ENCODE measurements around the gene PDZD4.

The PDZD4 gene

GRCh38 chrX:153845842-153846241 lies 15.5 kb upstream of the PDZD4 start:
- POLR2A ChIA-PET: no interaction called here
- no peak for TF ChIP-seq L3MBTL2 (conservative IDR thresholded peaks at IDR 0.05)
- TF ChIP-seq NFRKB (IDR thresholded peaks at IDR 0.05): no peak
- TF ChIP-seq LEF1 (IDR thresholded peaks at IDR 0.05; ENCODE audit: borderline replicate concordance): no peak
- TF ChIP-seq PKNOX1 (IDR thresholded peaks at IDR 0.05): no peak
- TF ChIP-seq ARNT (IDR thresholded peaks at IDR 0.05): no peak
- no peak for TF ChIP-seq FOXA1 (IDR thresholded peaks at IDR 0.05)
- TF ChIP-seq ELF4 (IDR thresholded peaks at IDR 0.05): no peak
- no peak for TF ChIP-seq TARDBP (IDR thresholded peaks at IDR 0.05)
- no peak for TF ChIP-seq FOXK2 (IDR thresholded peaks at IDR 0.05)
- TF ChIP-seq SUZ12 (IDR thresholded peaks at IDR 0.05): no peak
- no peak for TF ChIP-seq SP1 (IDR thresholded peaks at IDR 0.05)
- no peak for TF ChIP-seq HDGF (IDR thresholded peaks at IDR 0.05; ENCODE audit: borderline replicate concordance)
- no peak for TF ChIP-seq ZNF384 (IDR thresholded peaks at IDR 0.05)
- TF ChIP-seq BHLHE40 (IDR thresholded peaks at IDR 0.05; ENCODE audit: borderline replicate concordance): no peak
- TF ChIP-seq CTBP1 (IDR thresholded peaks at IDR 0.05; ENCODE audit: borderline replicate concordance): no peak
- no peak for TF ChIP-seq FOXM1 (IDR thresholded peaks at IDR 0.05; ENCODE audit: borderline replicate concordance)
- CTCF ChIA-PET: no interaction called here
- no peak for DNase-seq (ENCODE audit: extremely low spot score)

DNA sequence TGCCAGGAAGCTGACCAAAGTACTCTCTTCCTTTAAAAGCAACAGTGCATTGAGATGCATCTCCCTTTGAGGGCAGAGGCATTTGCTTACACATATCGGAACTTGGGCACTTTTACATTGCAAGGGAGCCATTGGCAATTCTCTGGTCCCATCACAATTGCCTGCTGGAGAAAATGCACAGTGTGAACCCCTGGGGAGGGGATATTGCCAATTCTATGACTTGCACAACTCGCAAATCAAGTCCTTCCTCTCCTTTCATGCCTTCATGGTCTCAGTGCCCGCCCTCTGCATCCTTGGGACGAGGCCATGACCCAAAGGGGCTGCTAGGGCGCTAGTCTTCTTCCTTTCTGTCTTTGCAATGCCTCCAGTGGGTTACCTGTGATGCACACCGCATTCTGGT lies 14.9 kb upstream of the PDZD4 start:
- no peak for TF ChIP-seq LEF1 (IDR thresholded peaks at IDR 0.05; ENCODE audit: borderline replicate concordance)
- no peak for TF ChIP-seq ZNF384 (IDR thresholded peaks at IDR 0.05)
- TF ChIP-seq TARDBP (IDR thresholded peaks at IDR 0.05): no peak
- no peak for TF ChIP-seq HDGF (IDR thresholded peaks at IDR 0.05; ENCODE audit: borderline replicate concordance)
- TF ChIP-seq NFRKB (IDR thresholded peaks at IDR 0.05): no peak
- TF ChIP-seq FOXA1 (IDR thresholded peaks at IDR 0.05): no peak
- no peak for TF ChIP-seq PKNOX1 (IDR thresholded peaks at IDR 0.05)
- no peak for TF ChIP-seq FOXM1 (IDR thresholded peaks at IDR 0.05; ENCODE audit: borderline replicate concordance)
- TF ChIP-seq BHLHE40 (IDR thresholded peaks at IDR 0.05; ENCODE audit: borderline replicate concordance): no peak
- TF ChIP-seq L3MBTL2 (conservative IDR thresholded peaks at IDR 0.05): no peak
- ChIA-PET CTCF (no interaction called here), POLR2A (no interaction called here)
- DNase-seq (ENCODE audit: extremely low spot score): no peak

GRCh38 chrX:153844509-153845082 lies 14.3 kb upstream of the PDZD4 start:
- CTCF ChIA-PET: no interaction called here
- TF ChIP-seq PKNOX1 (IDR thresholded peaks at IDR 0.05): no peak
- no peak for TF ChIP-seq CTBP1 (IDR thresholded peaks at IDR 0.05; ENCODE audit: borderline replicate concordance)
- TF ChIP-seq TARDBP (IDR thresholded peaks at IDR 0.05): no peak
- TF ChIP-seq ZNF384 (IDR thresholded peaks at IDR 0.05): no peak
- no peak for TF ChIP-seq FOXA1 (IDR thresholded peaks at IDR 0.05)
- no peak for TF ChIP-seq LEF1 (IDR thresholded peaks at IDR 0.05; ENCODE audit: borderline replicate concordance)
- TF ChIP-seq SUZ12 (IDR thresholded peaks at IDR 0.05): no peak
- TF ChIP-seq HDGF (IDR thresholded peaks at IDR 0.05; ENCODE audit: borderline replicate concordance): no peak
- no peak for TF ChIP-seq ARNT (IDR thresholded peaks at IDR 0.05)
- no peak for TF ChIP-seq NFRKB (IDR thresholded peaks at IDR 0.05)
- no peak for TF ChIP-seq L3MBTL2 (conservative IDR thresholded peaks at IDR 0.05)
- no peak for TF ChIP-seq FOXK2 (IDR thresholded peaks at IDR 0.05)
- TF ChIP-seq BHLHE40 (IDR thresholded peaks at IDR 0.05; ENCODE audit: borderline replicate concordance): no peak
- TF ChIP-seq FOXM1 (IDR thresholded peaks at IDR 0.05; ENCODE audit: borderline replicate concordance): no peak
- TF ChIP-seq ELF4 (IDR thresholded peaks at IDR 0.05): no peak
- no peak for TF ChIP-seq SP1 (IDR thresholded peaks at IDR 0.05)
- POLR2A ChIA-PET: no interaction called here
- no peak for DNase-seq (ENCODE audit: extremely low spot score)

- no peak for DNase-seq (ENCODE audit: extremely low spot score)
- TF ChIP-seq LEF1 (IDR thresholded peaks at IDR 0.05; ENCODE audit: borderline replicate concordance): no peak
- TF ChIP-seq PKNOX1 (IDR thresholded peaks at IDR 0.05): no peak
- TF ChIP-seq CTBP1 (IDR thresholded peaks at IDR 0.05; ENCODE audit: borderline replicate concordance): no peak
- TF ChIP-seq ZNF384 (IDR thresholded peaks at IDR 0.05): no peak
- no peak for TF ChIP-seq FOXK2 (IDR thresholded peaks at IDR 0.05)
- TF ChIP-seq BHLHE40 (IDR thresholded peaks at IDR 0.05; ENCODE audit: borderline replicate concordance): no peak
- no peak for TF ChIP-seq L3MBTL2 (conservative IDR thresholded peaks at IDR 0.05)
- no peak for TF ChIP-seq TARDBP (IDR thresholded peaks at IDR 0.05)
- no peak for TF ChIP-seq SP1 (IDR thresholded peaks at IDR 0.05)
- no peak for TF ChIP-seq FOXA1 (IDR thresholded peaks at IDR 0.05)
- TF ChIP-seq NFRKB (IDR thresholded peaks at IDR 0.05): no peak
- no peak for TF ChIP-seq FOXM1 (IDR thresholded peaks at IDR 0.05; ENCODE audit: borderline replicate concordance)
- TF ChIP-seq ELF4 (IDR thresholded peaks at IDR 0.05): no peak
- TF ChIP-seq HDGF (IDR thresholded peaks at IDR 0.05; ENCODE audit: borderline replicate concordance): no peak
- no peak for TF ChIP-seq SUZ12 (IDR thresholded peaks at IDR 0.05)
- no peak for TF ChIP-seq ARNT (IDR thresholded peaks at IDR 0.05)
- ChIA-PET CTCF (interaction anchor here (1.2 kb wide), 1 partner anchor 86 kb away, joined by 3 read pairs; no protein-coding TSS in a partner anchor), POLR2A (no interaction called here)
Measured at GRCh38 chrX:153836921-153837320, 6.6 kb upstream of the PDZD4 start.

- ChIA-PET POLR2A (no interaction called here), CTCF (no interaction called here)
- TF ChIP-seq FOXK2 (IDR thresholded peaks at IDR 0.05): no peak
- DNase-seq (ENCODE audit: extremely low spot score): no peak
Measured at GRCh38 chrX:153832728-153833127, 2.4 kb upstream of the PDZD4 start.
